ENCODE measurements around the gene GCDH.
"Not testable (repeated sequence)": the region's sequence is repeated elsewhere in the genome, so short reads cannot be mapped to it uniquely, and the experiment has no call there.

Gene GCDH

DNA sequence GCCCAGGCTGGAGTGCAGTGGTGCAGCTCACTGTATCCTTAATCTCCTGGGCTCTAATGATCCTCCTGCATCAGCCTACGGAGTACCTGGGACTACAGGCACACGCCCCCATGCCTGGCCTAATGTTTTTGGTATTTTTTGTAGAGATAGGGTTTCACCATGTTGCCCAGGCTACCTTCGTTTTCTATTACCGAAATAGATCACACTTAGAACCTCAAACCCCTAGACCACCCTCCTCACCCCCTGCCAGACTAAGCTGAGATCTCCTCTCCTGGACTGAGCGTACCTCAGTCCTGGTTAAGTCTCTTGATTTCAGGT is 4.3 kb upstream of the GCDH start:
- H3K4me3 ChIP-seq (ENCODE audit: low read length): no peak overlapping the region
- H3K9me3 ChIP-seq (ENCODE audit: control insufficient read depth, insufficient read depth, low read length): peaks cover 12% of the 10 kb centered on the region
- H3K79me2 ChIP-seq (ENCODE audit: control insufficient read depth, low read length): peaks cover 6% of the 10 kb centered on the region
- H3K27me3 ChIP-seq (ENCODE audit: control insufficient read depth, low read length): peaks cover 6% of the 10 kb centered on the region; the same call in 1 of the 2 replicates
- H3K4me1 ChIP-seq (ENCODE audit: control insufficient read depth, low read length): peaks cover 34% of the 10 kb centered on the region
- H3K27ac ChIP-seq (ENCODE audit: low read depth, low read length): no peak overlapping the region
- H3K4me2 ChIP-seq (ENCODE audit: low read length): no peak overlapping the region
- H3F3A ChIP-seq (ENCODE audit: control insufficient read depth, insufficient read depth): no peaks in the 10 kb centered on the region
- H3K36me3 ChIP-seq (ENCODE audit: control insufficient read depth, low read length): no peaks in the 10 kb centered on the region
- H4K20me1 ChIP-seq (ENCODE audit: control insufficient read depth, insufficient read depth, low read depth, low read length): no peaks in the 10 kb centered on the region
- H3K9me2 ChIP-seq (replicated peaks; ENCODE audit: control insufficient read depth, low read length): no peaks in the 10 kb centered on the region
- no peak for TF ChIP-seq CTCF (IDR thresholded peaks at IDR 0.05; ENCODE audit: low read depth, low read length, poor library complexity, severe bottlenecking)
- TF ChIP-seq EZH2phosphoT487 (IDR thresholded peaks at IDR 0.05; ENCODE audit: borderline replicate concordance, low read length): no peak

GRCh38 chr19:12886969-12887747 is 3.8 kb upstream of the GCDH start, which contains the start of gene KLF1:
TSS of gene KLF1 (minus strand) at chr19:12887201. CDS start at chr19:12887140, 61 bp downstream.
- H3K36me3 ChIP-seq (ENCODE audit: control insufficient read depth, low read length): no peaks in the 10 kb centered on the region
- H3K4me1 ChIP-seq (ENCODE audit: control insufficient read depth, low read length): peaks cover 34% of the 10 kb centered on the region
- peaks cover 12% of the 10 kb centered on the region for H3K9me3 ChIP-seq (ENCODE audit: control insufficient read depth, insufficient read depth, low read length)
- H3F3A ChIP-seq (ENCODE audit: control insufficient read depth, insufficient read depth): no peaks in the 10 kb centered on the region
- peak within 1 kb of the TSS; percentile 76; the same call in 1 of the 2 replicates for H3K4me3 ChIP-seq (ENCODE audit: low read length)
- no peaks in the 10 kb centered on the region for H3K9me2 ChIP-seq (replicated peaks; ENCODE audit: control insufficient read depth, low read length)
- H3K27ac ChIP-seq (ENCODE audit: low read depth, low read length): no peak within 1 kb of the TSS
- H3K4me2 ChIP-seq (ENCODE audit: low read length): peak within 1 kb of the TSS; percentile 86; the same call in 1 of the 2 replicates
- no peaks in the 10 kb centered on the region for H4K20me1 ChIP-seq (ENCODE audit: control insufficient read depth, insufficient read depth, low read depth, low read length)
- H3K27me3 ChIP-seq (ENCODE audit: control insufficient read depth, low read length): peaks cover 6% of the 10 kb centered on the region; the same call in 1 of the 2 replicates
- TF ChIP-seq CTCF (IDR thresholded peaks at IDR 0.05; ENCODE audit: low read depth, low read length, poor library complexity, severe bottlenecking): no peak
- no peak for TF ChIP-seq EZH2phosphoT487 (IDR thresholded peaks at IDR 0.05; ENCODE audit: borderline replicate concordance, low read length)
- peaks cover 12% of the 10 kb centered on the region for H3K79me2 ChIP-seq (ENCODE audit: control insufficient read depth, low read length)

DNA sequence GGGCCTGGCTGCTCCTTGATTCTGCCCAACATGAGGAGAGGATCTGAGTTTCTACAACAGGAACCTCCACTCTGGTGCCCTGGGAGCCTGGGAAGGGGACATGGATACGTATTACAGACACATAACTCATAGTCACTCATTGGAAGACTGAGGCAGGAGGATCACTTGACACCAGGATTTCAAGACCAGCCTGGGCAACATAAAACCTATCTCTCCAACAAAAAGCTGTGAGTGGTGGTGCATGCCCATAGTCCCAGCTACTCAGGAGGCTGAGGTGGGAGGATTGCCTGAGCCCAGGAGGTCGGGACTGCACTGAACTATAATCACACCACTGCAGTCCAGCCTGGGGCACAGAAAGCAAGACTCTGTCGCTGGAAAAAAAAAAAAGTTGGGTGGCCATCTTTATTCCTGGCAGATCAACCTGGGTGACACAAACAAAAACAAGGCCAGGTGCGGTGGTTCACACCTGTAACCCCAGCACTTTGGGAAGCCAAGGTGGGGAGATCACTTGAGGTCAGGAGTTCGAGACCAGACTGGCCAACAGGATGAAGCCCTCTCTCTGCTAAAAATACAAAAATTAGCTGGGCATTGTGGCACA is 2.9 kb upstream of the GCDH start:
- peaks cover 33% of the 10 kb centered on the region for H3K4me1 ChIP-seq (ENCODE audit: control insufficient read depth, low read length)
- H3K9me3 ChIP-seq (ENCODE audit: control insufficient read depth, insufficient read depth, low read length): peaks cover 12% of the 10 kb centered on the region
- H4K20me1 ChIP-seq (ENCODE audit: control insufficient read depth, insufficient read depth, low read depth, low read length): no peaks in the 10 kb centered on the region

DNA sequence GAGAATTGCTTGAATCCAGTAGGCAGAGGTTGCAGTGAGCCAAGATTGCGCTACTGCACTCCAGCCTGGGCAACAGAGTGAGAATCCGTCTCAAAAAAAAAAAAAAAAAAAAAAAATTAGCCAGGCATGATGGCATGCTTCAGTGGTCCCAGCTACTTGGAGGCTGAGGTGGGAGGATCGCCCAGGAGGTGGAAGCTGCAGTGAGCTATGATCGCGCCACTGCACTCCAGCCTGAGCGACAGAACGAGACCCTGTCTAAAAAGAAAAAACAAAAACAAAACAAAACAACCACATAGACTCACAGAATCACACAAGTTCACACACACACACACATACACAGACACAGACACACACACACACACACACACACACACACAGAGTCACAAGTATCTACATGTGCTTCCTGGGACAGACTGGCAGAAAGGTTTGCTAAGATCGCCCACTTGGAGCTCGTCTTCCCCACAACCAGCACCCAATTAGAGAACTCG is 617 bp upstream of the GCDH start:
- peak overlapping the region; percentile 65 for H3K4me3 ChIP-seq (ENCODE audit: low read length)
- H3K27ac ChIP-seq (ENCODE audit: low read depth, low read length): peak overlapping the region; percentile 26; the same call in 1 of the 2 replicates
- H3K9me3 ChIP-seq (ENCODE audit: control insufficient read depth, insufficient read depth, low read length); H3K36me3 ChIP-seq (ENCODE audit: control insufficient read depth, low read length); H3K27me3 ChIP-seq (ENCODE audit: control insufficient read depth, low read length); H3F3A ChIP-seq (ENCODE audit: control insufficient read depth, insufficient read depth); H4K20me1 ChIP-seq (ENCODE audit: control insufficient read depth, insufficient read depth, low read depth, low read length); H3K9me2 ChIP-seq (replicated peaks; ENCODE audit: control insufficient read depth, low read length): not testable (repeated sequence)
- H3K4me1 ChIP-seq (ENCODE audit: control insufficient read depth, low read length): peaks cover 21% of the 10 kb centered on the region
- peak overlapping the region; percentile 65 for H3K4me2 ChIP-seq (ENCODE audit: low read length)
- H3K79me2 ChIP-seq (ENCODE audit: control insufficient read depth, low read length): peaks cover 13% of the 10 kb centered on the region

More for the DNA sequence above, 2.9 kb upstream of the GCDH start:
- no peak overlapping the region for H3K27ac ChIP-seq (ENCODE audit: low read depth, low read length)
- H3K4me3 ChIP-seq (ENCODE audit: low read length): no peak overlapping the region
- H3K4me2 ChIP-seq (ENCODE audit: low read length): no peak overlapping the region
- H3K79me2 ChIP-seq (ENCODE audit: control insufficient read depth, low read length): peaks cover 13% of the 10 kb centered on the region
- no peaks in the 10 kb centered on the region for H3K9me2 ChIP-seq (replicated peaks; ENCODE audit: control insufficient read depth, low read length)
- H3K27me3 ChIP-seq (ENCODE audit: control insufficient read depth, low read length): peaks cover 6% of the 10 kb centered on the region; the same call in 1 of the 2 replicates
- no peaks in the 10 kb centered on the region for H3F3A ChIP-seq (ENCODE audit: control insufficient read depth, insufficient read depth)
- H3K36me3 ChIP-seq (ENCODE audit: control insufficient read depth, low read length): no peaks in the 10 kb centered on the region
- TF ChIP-seq CTCF (IDR thresholded peaks at IDR 0.05; ENCODE audit: low read depth, low read length, poor library complexity, severe bottlenecking): no peak
- no peak for TF ChIP-seq EZH2phosphoT487 (IDR thresholded peaks at IDR 0.05; ENCODE audit: borderline replicate concordance, low read length)
